HG02678 (cell line): ENCODE data around the gene PHEX.

Experiments used
- ATAC-seq: cut with Tn5 transposase; IDR thresholded peaks from one replicate; pipeline ENCODE4 v1.9.1; 2021; ENCODE audit warnings: mild to moderate bottlenecking, moderate library complexity; ENCODE audit not compliant: unreplicated experiment

PHEX gene

GRCh38 chrX:22039541-22039940 is 7.4 kb downstream of the PHEX start:
- ATAC-seq: no peak

- ATAC-seq: no peak
Observed at GRCh38 chrX:22040184-22040583, 8.1 kb downstream of the PHEX start.

GRCh38 chrX:22041907-22042530 is 9.9 kb downstream of the PHEX start:
- no peak for ATAC-seq

GRCh38 chrX:22043872-22044271 is 11.7 kb downstream of the PHEX start:
- ATAC-seq: no peak

GRCh38 chrX:22047468-22047867 is 15.3 kb downstream of the PHEX start:
- ATAC-seq: no peak

GRCh38 chrX:22053481-22053880 is 21.4 kb downstream of the PHEX start:
- ATAC-seq: no peak

- ATAC-seq: no peak
Observed at GRCh38 chrX:22056235-22056634, 24.1 kb downstream of the PHEX start.

GRCh38 chrX:22057667-22058066 is 25.5 kb downstream of the PHEX start:
- ATAC-seq: no peak

GRCh38 chrX:22059775-22060174 is 27.6 kb downstream of the PHEX start:
- ATAC-seq: no peak

- ATAC-seq: peak; percentile 51
Observed at GRCh38 chrX:22060415-22061280, 28.5 kb downstream of the PHEX start.

GRCh38 chrX:22063284-22063683 is 31.2 kb downstream of the PHEX start:
- peak; percentile 87 for ATAC-seq

- ATAC-seq: no peak
Observed at GRCh38 chrX:22069586-22069985, 37.5 kb downstream of the PHEX start.

GRCh38 chrX:22073928-22074327 is 41.8 kb downstream of the PHEX start:
- ATAC-seq: no peak

- no peak for ATAC-seq
Observed at GRCh38 chrX:22078117-22078516, 46.0 kb downstream of the PHEX start.

GRCh38 chrX:22081475-22082092 is 49.5 kb downstream of the PHEX start:
- ATAC-seq: no peak

GRCh38 chrX:22086003-22086402 is 53.9 kb downstream of the PHEX start:
- ATAC-seq: no peak

- no peak for ATAC-seq
Observed at GRCh38 chrX:22087011-22087557, 55.0 kb downstream of the PHEX start.

- no peak for ATAC-seq
Observed at GRCh38 chrX:22088326-22088725, 56.2 kb downstream of the PHEX start.

GRCh38 chrX:22090181-22090580 is 58.1 kb downstream of the PHEX start:
- no peak for ATAC-seq

- ATAC-seq: no peak
Observed at GRCh38 chrX:22093550-22093949, 61.4 kb downstream of the PHEX start.

- no peak for ATAC-seq
Observed at GRCh38 chrX:22095286-22095685, 63.2 kb downstream of the PHEX start.

- no peak for ATAC-seq
Observed at GRCh38 chrX:22095856-22096255, 63.7 kb downstream of the PHEX start.
